HepG2 (cell line): ENCODE results near the gene PET100. TPM values are rescaled to one million over a fixed set of nuclear protein-coding genes. Genes with fewer than 3 reads are reported as not detected.

Source experiments
- ATAC-seq: fragments of 200-7000 bp; cut with Tn5 transposase; 3 replicates; pipeline ENCODE4 v1.9.1; 2020; ENCODE audit warnings: mild to moderate bottlenecking, moderate library complexity
- Bru-seq: library from RNA; stranded (reverse); fragments of 400-500 nt; gene quantifications from one replicate; lab custom pipeline; 2021; lab: Mats Ljungman, UMichigan
- BruChase-seq, 2 experiments: library from RNA; stranded (reverse); fragments of 400-500 nt; gene quantifications; one replicate each; lab custom pipeline; 2021; lab: Mats Ljungman, UMichigan
- BruUV-seq: library from RNA; stranded (reverse); fragments of 400-500 nt; replicated peaks from 2 replicates; lab custom pipeline; 2021; lab: Mats Ljungman, UMichigan
- CTCF ChIA-PET: fragments of 300-600 bp; formaldehyde crosslinking; extraction: SDS; loops from one replicate; lab custom pipeline; 2021; ENCODE audit warnings: low total read pairs, inconsistent platforms, low intra/inter-chr PET ratio; lab: Yijun Ruan, JAX
- POLR2A ChIA-PET: fragments of 350-600 bp; sonication (Branson Sonifier 250); formaldehyde crosslinking; loops from one replicate; lab custom pipeline; 2020; ENCODE audit warnings: antibody characterized with exemption, inconsistent platforms; lab: Yijun Ruan, JAX
- DNase-seq: peaks from one replicate; pipeline ENCODE4 v3.0.0-alpha.2; 2015; ENCODE audit warnings: low spot score
- FAIRE-seq: peaks from 3 replicates; lab custom pipeline; 2011; peaks lifted over from hg19 to GRCh38; lab: Jason Lieb, UNC
- H2AFZ ChIP-seq: one replicate; pipeline ENCODE4 v1.6.1; 2011; ENCODE audit warnings: low read length, inconsistent platforms
- H3K27ac ChIP-seq: fragments of 300-600 bp; 3 replicates; pipeline ENCODE4 v1.8.0; 2011; ENCODE audit warnings: mixed run types, mild to moderate bottlenecking, mixed read lengths, low read length, inconsistent platforms; ENCODE audit not compliant: insufficient read depth; ENCODE audit errors: extremely low read length
- H3K27me3 ChIP-seq, 2 experiments: fragments of 200-600 bp in 1 of 2; 2 replicates in 1 of 2; 3 replicates in 1 of 2; pipeline versions ENCODE4 v1.6.0 to v1.8.0; 2011; ENCODE audit warnings: low read length in 2 of 2, mild to moderate bottlenecking in 2 of 2, moderate library complexity in 2 of 2, inconsistent platforms in 1 of 2; ENCODE audit not compliant: insufficient read depth in 2 of 2, control insufficient read depth in 1 of 2
- H3K36me3 ChIP-seq, 2 experiments: fragments of 200-600 bp in 1 of 2; replicated peaks in 1 of 2; 2 replicates in 1 of 2; 3 replicates in 1 of 2; pipeline versions ENCODE4 v1.5.1 to v1.8.0; 2011; ENCODE audit warnings: low read length in 2 of 2, inconsistent platforms in 1 of 2; ENCODE audit not compliant: insufficient read depth in 2 of 2, control insufficient read depth in 1 of 2
- H3K4me1 ChIP-seq: 2 replicates; pipeline ENCODE4 v1.5.1; 2012; ENCODE audit warnings: low read length, inconsistent platforms; ENCODE audit not compliant: insufficient read depth
- H3K4me2 ChIP-seq: 2 replicates; pipeline ENCODE4 v1.6.0; 2011; ENCODE audit warnings: low read depth, low read length, inconsistent platforms
- H3K4me3 ChIP-seq, 3 experiments: fragments of 200-600 bp in 1 of 3; sonication (generic), shearing (Covaris generic) in 1 of 3; replicated peaks in 1 of 3; 2 replicates each; pipeline ENCODE4 v1.5.1; 2011 to 2016; ENCODE audit warnings: low read length in 3 of 3, inconsistent platforms in 2 of 3, low read depth in 2 of 3, mild to moderate bottlenecking in 2 of 3, control low read depth in 1 of 3, mixed read lengths in 1 of 3; ENCODE audit not compliant: insufficient read depth in 1 of 3
- H3K79me2 ChIP-seq: one replicate; pipeline ENCODE4 v1.6.1; 2011; ENCODE audit warnings: low read length, inconsistent platforms; ENCODE audit not compliant: insufficient read depth
- H3K9ac ChIP-seq: 2 replicates; pipeline ENCODE4 v1.6.0; 2011; ENCODE audit warnings: mild to moderate bottlenecking, low read depth, low read length, inconsistent platforms; ENCODE audit not compliant: insufficient read depth
- H3K9me3 ChIP-seq: 2 replicates; pipeline ENCODE4 v1.5.1; 2012; ENCODE audit warnings: mild to moderate bottlenecking, low read length
- H4K20me1 ChIP-seq: 2 replicates; pipeline ENCODE4 v1.6.0; 2011; ENCODE audit warnings: inconsistent platforms, mild to moderate bottlenecking, low read length, moderate library complexity; ENCODE audit not compliant: insufficient read depth
- ATF4 ChIP-seq, 2 experiments: fragments of 450-650 bp in 1 of 2; sonication (generic) in 1 of 2; formaldehyde crosslinking; IDR thresholded peaks; 2 replicates each; pipeline versions ENCODE4 v1.5.0 to v1.8.0; 2020 to 2022; ENCODE audit warnings: mild to moderate bottlenecking in 1 of 2, missing genetic modification reagents in 1 of 2
- KLF11 ChIP-seq: IDR thresholded peaks from 2 replicates; pipeline ENCODE4 v1.6.1; 2016; ENCODE audit warnings: missing compliant biosample characterization
- KLF9 ChIP-seq: IDR thresholded peaks from 2 replicates; pipeline ENCODE4 v1.6.1; 2016; ENCODE audit warnings: low read depth
- NFYC ChIP-seq: IDR thresholded peaks from 2 replicates; pipeline ENCODE4 v1.6.1; 2016; ENCODE audit warnings: missing genetic modification reagents, missing compliant biosample characterization
- RXRB ChIP-seq: IDR thresholded peaks from 2 replicates; pipeline ENCODE4 v1.6.1; 2016; ENCODE audit warnings: borderline replicate concordance, missing genetic modification reagents, missing compliant biosample characterization
- TERF1 ChIP-seq: sonication (generic); formaldehyde crosslinking; IDR thresholded peaks from 2 replicates; pipeline ENCODE4 v1.8.0; 2022; ENCODE audit warnings: mild to moderate bottlenecking, missing genetic modification reagents, moderate library complexity
- ZNF180 ChIP-seq: sonication (generic); formaldehyde crosslinking; IDR thresholded peaks from 2 replicates; pipeline ENCODE4 v1.4.0; 2020; ENCODE audit warnings: low read depth, missing genetic modification reagents, borderline replicate concordance
- ZNF292 ChIP-seq: sonication (generic); formaldehyde crosslinking; IDR thresholded peaks from 2 replicates; pipeline ENCODE4 v1.8.1; 2022; ENCODE audit warnings: mild to moderate bottlenecking, low read depth, missing genetic modification reagents, borderline replicate concordance
- ZNF354B ChIP-seq: sonication (generic); formaldehyde crosslinking; IDR thresholded peaks from 2 replicates; pipeline ENCODE4 v1.8.0; 2022; ENCODE audit warnings: mild to moderate bottlenecking, missing genetic modification reagents
- ZNF564 ChIP-seq: sonication (generic); formaldehyde crosslinking; IDR thresholded peaks from 2 replicates; pipeline ENCODE4 v1.8.1; 2023; ENCODE audit warnings: mild to moderate bottlenecking, missing genetic modification reagents
- ZNF577 ChIP-seq: sonication (generic); formaldehyde crosslinking; IDR thresholded peaks from 2 replicates; pipeline ENCODE4 v1.4.0; 2020; ENCODE audit warnings: mild to moderate bottlenecking, low read depth, missing genetic modification reagents, borderline replicate concordance
- ZNF598 ChIP-seq: sonication (generic); formaldehyde crosslinking; IDR thresholded peaks from 2 replicates; pipeline ENCODE4 v1.5.1; 2020; ENCODE audit warnings: mild to moderate bottlenecking, missing genetic modification reagents, borderline replicate concordance
- ZNF605 ChIP-seq: sonication (generic); formaldehyde crosslinking; IDR thresholded peaks from 2 replicates; pipeline ENCODE4 v1.8.0; 2022; ENCODE audit warnings: mild to moderate bottlenecking, missing genetic modification reagents
- ZNF607 ChIP-seq: sonication (generic); formaldehyde crosslinking; IDR thresholded peaks from 2 replicates; pipeline ENCODE4 v1.5.1; 2020; ENCODE audit warnings: missing genetic modification reagents, mild to moderate bottlenecking, borderline replicate concordance
- ZNF616 ChIP-seq: sonication (generic); formaldehyde crosslinking; IDR thresholded peaks from 2 replicates; pipeline ENCODE4 v1.5.0; 2020; ENCODE audit warnings: low read depth, mild to moderate bottlenecking, missing genetic modification reagents
- ZNF839 ChIP-seq: sonication (generic); formaldehyde crosslinking; IDR thresholded peaks from 2 replicates; pipeline ENCODE4 v1.4.0; 2020; ENCODE audit warnings: missing genetic modification reagents, mild to moderate bottlenecking, borderline replicate concordance
- WGBS: methylation state at CpG from one replicate; pipeline ENCODE4 v1.1.6; 2017; ENCODE audit warnings: low lambda C conversion rate; 5-methylcytosine and 5-hydroxymethylcytosine counted together
- in situ Hi-C: cut with HindIII; loops from 2 replicates; pipeline ENCODE4 v1.10.0; 2017; ENCODE audit warnings: low pct_unique_long_range_greater_than_20kb; ENCODE audit not compliant: extremely low pct_ligation_motif_present
- intact Hi-C: fragments of 100-400 bp; cut with micrococcal nuclease; formaldehyde crosslinking; loops from one replicate; pipeline ENCODE4 v1.10.0; 2022; ENCODE audit not compliant: unreplicated experiment
- long read RNA-seq, 2 experiments: library from RNA in 1 of 2; library from polyadenylated mRNA in 1 of 2; stranded (forward) in 1 of 2; unstranded in 1 of 2; transcript quantifications; one replicate each; pipeline ENCODE4 v2.0.0, GENCODE V29; 2019 to 2022
- polyA minus RNA-seq, 3 experiments: library from RNA; depleted of rRNA, polyadenylated mRNA; stranded (reverse); fragments of >200 nt; gene quantifications; 2 replicates each; pipeline ENCODE4 v1.2.3, GENCODE V29; 2011; ENCODE audit warnings: low replicate concordance in 1 of 3
- polyA plus RNA-seq, 8 experiments: library from polyadenylated mRNA; depleted of rRNA in 3 of 8; stranded (reverse) in 7 of 8; unstranded in 1 of 8; fragments of >200 nt; fragmentation: Illumina TruSeq in 4 of 8; extraction: Trizol in 4 of 8; gene quantifications; 2 replicates each; pipeline versions ENCODE4 v1.2.1 to v1.2.3, GENCODE V29; 2011 to 2016; ENCODE audit warnings: low read depth in 4 of 8, missing spikeins in 1 of 8, mixed read lengths in 1 of 8; ENCODE audit not compliant: insufficient read depth in 1 of 8
- total RNA-seq, 5 experiments: library from RNA; depleted of rRNA; stranded (reverse); fragments of >200 nt; fragmentation: Illumina TruSeq; extraction: Trizol; gene quantifications; 2 replicates each; pipeline ENCODE4 v1.2.3, GENCODE V29; 2016; ENCODE audit warnings: low read depth in 1 of 5

PET100 gene
- total RNA-seq (2016; rRNA removed; fragmentation: Illumina TruSeq; extraction: Trizol) (59.9 and 66.5 TPM in 2 replicates), polyA plus RNA-seq (2011; rRNA removed) (20.0 and 22.3 TPM in 2 replicates), polyA minus RNA-seq (2011; rRNA and poly(A)+ RNA removed; ENCODE audit: low replicate concordance) (1.4 and 7.8 TPM in 2 replicates), Bru-seq, nascent RNA (percentile 61 among the genes with signal in this experiment), BruChase-seq, experiment 1, labeled RNA remaining after a 6-hour chase (percentile 60 among the genes with signal in this experiment), BruChase-seq, experiment 2, labeled RNA remaining after a 2-hour chase (percentile 59 among the genes with signal in this experiment)
- 15.6 and 17.1 TPM in 2 replicates for total RNA-seq (2016; cell fraction: cytosol; rRNA removed; fragmentation: Illumina TruSeq; extraction: Trizol; ENCODE audit: low read depth)
- total RNA-seq (2016; cell fraction: insoluble cytoplasmic fraction; rRNA removed; fragmentation: Illumina TruSeq; extraction: Trizol): 64.7 and 78.4 TPM in 2 replicates
- total RNA-seq (2016; cell fraction: membrane; rRNA removed; fragmentation: Illumina TruSeq; extraction: Trizol): 22.2 and 23.9 TPM in 2 replicates
- 34.1 and 46.5 TPM in 2 replicates for total RNA-seq (2016; cell fraction: nucleus; rRNA removed; fragmentation: Illumina TruSeq; extraction: Trizol)
- polyA plus RNA-seq (2011; cell fraction: cytosol; rRNA removed): 13.6 and 14.9 TPM in 2 replicates
- polyA plus RNA-seq (2011; cell fraction: nucleus; rRNA removed): 14.3 and 19.0 TPM in 2 replicates
- 25.5 and 50.4 TPM in 2 replicates for polyA plus RNA-seq (2012)
- 17.9 and 18.0 TPM in 2 replicates for polyA plus RNA-seq (2016; cell fraction: cytosol; fragmentation: Illumina TruSeq; extraction: Trizol; ENCODE audit: low read depth)
- polyA plus RNA-seq (2016; cell fraction: insoluble cytoplasmic fraction; fragmentation: Illumina TruSeq; extraction: Trizol; ENCODE audit: low read depth): 36.9 and 42.2 TPM in 2 replicates
- 18.3 and 20.0 TPM in 2 replicates for polyA plus RNA-seq (2016; cell fraction: membrane; fragmentation: Illumina TruSeq; extraction: Trizol; ENCODE audit: low read depth)
- polyA plus RNA-seq (2016; cell fraction: nucleus; fragmentation: Illumina TruSeq; extraction: Trizol; ENCODE audit: insufficient read depth, low read depth): 64.3 and 70.9 TPM in 2 replicates
- 6.4 and 10.4 TPM in 2 replicates for polyA minus RNA-seq (2011; cell fraction: cytosol; rRNA and poly(A)+ RNA removed)
- polyA minus RNA-seq (2011; cell fraction: nucleus; rRNA and poly(A)+ RNA removed): 7.2 and 8.7 TPM in 2 replicates
- long read RNA-seq, experiment 1, transcript PET100-202 (4 exons, 719 nt): major isoform, 29 of 35 reads
- long read RNA-seq, experiment 1, partial matches to known transcripts: 0 of 35 reads
- long read RNA-seq, experiment 1, other reads (novel, unspliced or antisense): 6 of 35 reads
- long read RNA-seq, experiment 2, transcript PET100-202 (4 exons, 719 nt): major isoform, 9 of 14 reads
- long read RNA-seq, experiment 2, partial matches to known transcripts: 1 of 14 reads
- long read RNA-seq, experiment 2, other reads (novel, unspliced or antisense): 4 of 14 reads

DNA sequence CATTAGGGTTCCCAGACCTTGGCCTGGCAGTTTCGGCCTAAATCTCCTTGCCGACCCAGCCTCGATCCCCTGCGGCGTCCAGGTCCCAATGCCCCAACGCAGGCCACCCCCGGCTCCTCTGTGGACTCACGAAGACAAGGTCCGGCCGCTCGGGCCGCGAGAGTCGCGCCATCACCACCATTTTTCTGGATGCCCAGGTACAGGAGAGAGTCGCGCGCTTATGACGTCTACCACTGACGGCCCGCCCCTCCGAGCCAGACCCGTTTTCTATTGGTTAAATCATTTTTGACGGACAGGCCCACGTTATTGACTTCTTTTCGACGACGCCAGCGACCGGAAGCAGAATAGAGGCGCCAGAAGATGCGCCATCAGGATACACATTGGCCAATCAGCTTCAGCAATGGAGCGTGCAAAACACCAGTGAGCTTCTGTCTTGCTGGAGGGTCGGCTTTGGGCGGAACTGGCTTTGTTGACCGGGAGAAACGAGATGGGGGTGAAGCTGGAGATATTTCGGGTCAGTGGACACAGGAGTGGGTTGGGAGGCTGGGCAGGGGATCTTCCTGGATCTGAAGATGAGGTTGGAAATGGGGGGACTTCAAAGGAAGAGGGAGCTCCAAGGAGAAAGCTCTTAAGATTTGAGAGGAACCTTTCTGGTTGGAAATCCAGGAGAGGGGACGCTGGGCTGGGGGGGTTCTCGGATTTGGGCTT is at the start of gene PET100, which contains the start of gene XAB2:
PET100 (plus strand) TSS at position 447 of the 708 bp plus-strand sequence; CDS start at position 488, 41 bp downstream.
XAB2 (minus strand) TSS at position 199 of the 708 bp plus-strand sequence; CDS start at position 181, 18 bp downstream.
- H3K9ac ChIP-seq: peak within 1 kb of the TSS; percentile 92
- peak within 1 kb of the TSS; percentile 86 for H3K4me2 ChIP-seq
- H3K27ac ChIP-seq: peak within 1 kb of the TSS; percentile 71
- H4K20me1 ChIP-seq: no peaks in the 10 kb centered on the region
- intact Hi-C loops: no loop called here
- no peaks in the 10 kb centered on the region; a peak in 1 of 5 replicates for H3K27me3 ChIP-seq
- CTCF ChIA-PET: no interaction called here
- ATAC-seq (peak; percentile 92), FAIRE-seq (peak; percentile 98), DNase-seq (peak; percentile 98)
- no TSS peak for BruUV-seq
- in situ Hi-C loops: no loop called here
- H3K4me1 ChIP-seq: peaks cover 22% of the 10 kb centered on the region
- H3K36me3 ChIP-seq: peaks cover 9 to 24% of the 10 kb centered on the region in 2 experiments; a peak in 4 of 5 replicates
- WGBS: under 1% methylated on average over 25 of the region's 40 CpGs
- H3K79me2 ChIP-seq: peaks cover 38% of the 10 kb centered on the region
- POLR2A ChIA-PET: interaction anchor here (0.6 to 2.2 kb wide), 7 partner anchors 23 to 1924 kb away, joined by 3 to 15 read pairs (median 3); partner anchors contain the start of genes CAMSAP3 and ZNF557
- no peaks in the 10 kb centered on the region for H3K9me3 ChIP-seq
- H3K4me3 ChIP-seq: peak within 1 kb of the TSS; percentile 94 to 98 (median 97)
- H2AFZ ChIP-seq: no peak within 1 kb of the TSS
- TF ChIP-seq KLF11: 0 out of 2 replicates have a peak, but pooled peaks have one; percentile 38
- peak; percentile 88 for TF ChIP-seq ZNF605 (CRISPR knock-in tag)
- no peak for TF ChIP-seq KLF9 (CRISPR knock-in tag)
- TF ChIP-seq ATF4 (CRISPR knock-in tag; IDR thresholded peaks at IDR 0.05): no peak
- TF ChIP-seq ZNF354B: no peak
- TF ChIP-seq ZNF839 (CRISPR knock-in tag): no peak
- TF ChIP-seq ZNF616: no peak
- peak; percentile 99 for TF ChIP-seq NFYC (CRISPR knock-in tag)
- peak; percentile 29; the same call in 1 of the 2 replicates for TF ChIP-seq RXRB (CRISPR knock-in tag)
- TF ChIP-seq ZNF598 (CRISPR knock-in tag): peak; percentile 57; the same call in 1 of the 2 replicates
- no peak for TF ChIP-seq ZNF292 (CRISPR knock-in tag)
- no peak for TF ChIP-seq ZNF577 (CRISPR knock-in tag)
- TF ChIP-seq ZNF564 (CRISPR knock-in tag): no peak
- TF ChIP-seq TERF1: no peak
- no peak for TF ChIP-seq ZNF180 (CRISPR knock-in tag)
- peak; percentile 70; the same call in 1 of the 2 replicates for TF ChIP-seq ZNF607 (CRISPR knock-in tag)
